HepG2 (cell line): ENCODE results near the gene ZNF578. TPM values are rescaled to one million over a fixed set of nuclear protein-coding genes. Genes with fewer than 3 reads are reported as not detected.
"Not testable (repeated sequence)": the region's sequence is repeated elsewhere in the genome, so short reads cannot be mapped to it uniquely, and the experiment has no call there.

Source experiments
- ATAC-seq: fragments of 200-7000 bp; cut with Tn5 transposase; 3 replicates; pipeline ENCODE4 v1.9.1; 2020; ENCODE audit warnings: mild to moderate bottlenecking, moderate library complexity
- BruUV-seq: library from RNA; stranded (reverse); fragments of 400-500 nt; replicated peaks from 2 replicates; lab custom pipeline; 2021; lab: Mats Ljungman, UMichigan
- CTCF ChIA-PET: fragments of 300-600 bp; formaldehyde crosslinking; extraction: SDS; loops from one replicate; lab custom pipeline; 2021; ENCODE audit warnings: low total read pairs, inconsistent platforms, low intra/inter-chr PET ratio; lab: Yijun Ruan, JAX
- POLR2A ChIA-PET: fragments of 350-600 bp; sonication (Branson Sonifier 250); formaldehyde crosslinking; loops from one replicate; lab custom pipeline; 2020; ENCODE audit warnings: antibody characterized with exemption, inconsistent platforms; lab: Yijun Ruan, JAX
- DNase-seq: peaks from one replicate; pipeline ENCODE4 v3.0.0-alpha.2; 2015; ENCODE audit warnings: low spot score
- FAIRE-seq: peaks from 3 replicates; lab custom pipeline; 2011; peaks lifted over from hg19 to GRCh38; lab: Jason Lieb, UNC
- H2AFZ ChIP-seq: one replicate; pipeline ENCODE4 v1.6.1; 2011; ENCODE audit warnings: low read length, inconsistent platforms
- H3K27ac ChIP-seq: fragments of 300-600 bp; 3 replicates; pipeline ENCODE4 v1.8.0; 2011; ENCODE audit warnings: mixed run types, mild to moderate bottlenecking, mixed read lengths, low read length, inconsistent platforms; ENCODE audit not compliant: insufficient read depth; ENCODE audit errors: extremely low read length
- H3K27me3 ChIP-seq, 2 experiments: fragments of 200-600 bp in 1 of 2; 2 replicates in 1 of 2; 3 replicates in 1 of 2; pipeline versions ENCODE4 v1.6.0 to v1.8.0; 2011; ENCODE audit warnings: low read length in 2 of 2, mild to moderate bottlenecking in 2 of 2, moderate library complexity in 2 of 2, inconsistent platforms in 1 of 2; ENCODE audit not compliant: insufficient read depth in 2 of 2, control insufficient read depth in 1 of 2
- H3K36me3 ChIP-seq, 2 experiments: fragments of 200-600 bp in 1 of 2; replicated peaks in 1 of 2; 2 replicates in 1 of 2; 3 replicates in 1 of 2; pipeline versions ENCODE4 v1.5.1 to v1.8.0; 2011; ENCODE audit warnings: low read length in 2 of 2, inconsistent platforms in 1 of 2; ENCODE audit not compliant: insufficient read depth in 2 of 2, control insufficient read depth in 1 of 2
- H3K4me1 ChIP-seq: 2 replicates; pipeline ENCODE4 v1.5.1; 2012; ENCODE audit warnings: low read length, inconsistent platforms; ENCODE audit not compliant: insufficient read depth
- H3K4me2 ChIP-seq: 2 replicates; pipeline ENCODE4 v1.6.0; 2011; ENCODE audit warnings: low read depth, low read length, inconsistent platforms
- H3K4me3 ChIP-seq, 3 experiments: fragments of 200-600 bp in 1 of 3; sonication (generic), shearing (Covaris generic) in 1 of 3; replicated peaks in 1 of 3; 2 replicates each; pipeline ENCODE4 v1.5.1; 2011 to 2016; ENCODE audit warnings: low read length in 3 of 3, inconsistent platforms in 2 of 3, low read depth in 2 of 3, mild to moderate bottlenecking in 2 of 3, control low read depth in 1 of 3, mixed read lengths in 1 of 3; ENCODE audit not compliant: insufficient read depth in 1 of 3
- H3K79me2 ChIP-seq: one replicate; pipeline ENCODE4 v1.6.1; 2011; ENCODE audit warnings: low read length, inconsistent platforms; ENCODE audit not compliant: insufficient read depth
- H3K9ac ChIP-seq: 2 replicates; pipeline ENCODE4 v1.6.0; 2011; ENCODE audit warnings: mild to moderate bottlenecking, low read depth, low read length, inconsistent platforms; ENCODE audit not compliant: insufficient read depth
- H3K9me3 ChIP-seq: 2 replicates; pipeline ENCODE4 v1.5.1; 2012; ENCODE audit warnings: mild to moderate bottlenecking, low read length
- H4K20me1 ChIP-seq: 2 replicates; pipeline ENCODE4 v1.6.0; 2011; ENCODE audit warnings: inconsistent platforms, mild to moderate bottlenecking, low read length, moderate library complexity; ENCODE audit not compliant: insufficient read depth
- IKZF5 ChIP-seq: IDR thresholded peaks from 2 replicates; pipeline ENCODE4 v1.6.1; 2018; ENCODE audit warnings: missing genetic modification reagents, mild to moderate bottlenecking, missing compliant biosample characterization
- MED8 ChIP-seq: sonication (generic); formaldehyde crosslinking; IDR thresholded peaks from 2 replicates; pipeline ENCODE4 v1.8.1; 2023; ENCODE audit warnings: mild to moderate bottlenecking, missing genetic modification reagents; ENCODE audit not compliant: insufficient replicate concordance
- ZNF253 ChIP-seq: sonication (generic); formaldehyde crosslinking; IDR thresholded peaks from 2 replicates; pipeline ENCODE4 v1.8.0; 2022; ENCODE audit warnings: mild to moderate bottlenecking, missing genetic modification reagents, borderline replicate concordance
- ZNF841 ChIP-seq: sonication (generic); formaldehyde crosslinking; IDR thresholded peaks from 2 replicates; pipeline ENCODE4 v1.8.1; 2023; ENCODE audit warnings: missing genetic modification reagents, borderline replicate concordance
- WGBS: methylation state at CpG from one replicate; pipeline ENCODE4 v1.1.6; 2017; ENCODE audit warnings: low lambda C conversion rate; 5-methylcytosine and 5-hydroxymethylcytosine counted together
- in situ Hi-C: cut with HindIII; loops from 2 replicates; pipeline ENCODE4 v1.10.0; 2017; ENCODE audit warnings: low pct_unique_long_range_greater_than_20kb; ENCODE audit not compliant: extremely low pct_ligation_motif_present
- intact Hi-C: fragments of 100-400 bp; cut with micrococcal nuclease; formaldehyde crosslinking; loops from one replicate; pipeline ENCODE4 v1.10.0; 2022; ENCODE audit not compliant: unreplicated experiment
- polyA plus RNA-seq, 8 experiments: library from polyadenylated mRNA; depleted of rRNA in 3 of 8; stranded (reverse) in 7 of 8; unstranded in 1 of 8; fragments of >200 nt; fragmentation: Illumina TruSeq in 4 of 8; extraction: Trizol in 4 of 8; gene quantifications; 2 replicates each; pipeline versions ENCODE4 v1.2.1 to v1.2.3, GENCODE V29; 2011 to 2016; ENCODE audit warnings: low read depth in 4 of 8, missing spikeins in 1 of 8, mixed read lengths in 1 of 8; ENCODE audit not compliant: insufficient read depth in 1 of 8
- total RNA-seq, 5 experiments: library from RNA; depleted of rRNA; stranded (reverse); fragments of >200 nt; fragmentation: Illumina TruSeq; extraction: Trizol; gene quantifications; 2 replicates each; pipeline ENCODE4 v1.2.3, GENCODE V29; 2016; ENCODE audit warnings: low read depth in 1 of 5

The ZNF578 gene
- total and polyA plus RNA-seq, 2 of the 13 experiments (the other 11 are each of a cell fraction or from before 2014, with no cell fraction given) = not detected

DNA sequence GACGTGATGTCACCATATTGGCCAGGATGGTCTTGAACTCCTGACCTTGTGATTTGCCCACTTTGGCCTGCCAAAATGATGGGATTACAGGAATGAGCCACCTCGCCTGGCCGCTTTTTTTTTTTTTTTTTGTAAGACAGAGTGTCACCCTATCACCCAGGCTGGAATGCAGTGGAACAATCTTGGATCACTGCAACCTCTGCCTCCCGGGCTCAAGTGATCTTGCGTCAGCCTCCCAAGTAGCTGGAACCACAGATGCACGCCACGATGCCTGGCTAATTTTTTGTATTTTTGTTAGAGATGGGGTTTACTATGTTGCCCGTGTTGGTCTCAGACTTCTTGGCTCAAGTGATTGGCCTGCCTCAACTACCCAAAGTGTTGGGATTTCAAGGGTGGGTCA is 45.2 kb downstream of the ZNF578 start:
- DNase-seq (no peak), ATAC-seq (no peak), FAIRE-seq (no peak)
- H3K4me1 ChIP-seq = no peaks in the 10 kb centered on the region
- no peaks in the 10 kb centered on the region for H3K27me3 ChIP-seq
- H3K4me2 ChIP-seq = no peak overlapping the region
- intact Hi-C loops = no loop called here
- peaks cover 39% of the 10 kb centered on the region for H3K9me3 ChIP-seq
- BruUV-seq = no TSS peak
- POLR2A ChIA-PET = no interaction called here
- CTCF ChIA-PET = no interaction called here
- no peaks in the 10 kb centered on the region for H4K20me1 ChIP-seq
- WGBS = 42% methylated on average over 8 of the region's 8 CpGs
- H3K79me2 ChIP-seq = no peaks in the 10 kb centered on the region
- H3K36me3 ChIP-seq = no peaks in the 10 kb centered on the region
- no peak overlapping the region for H3K9ac ChIP-seq
- in situ Hi-C loops = no loop called here
- no peak for TF ChIP-seq MED8 (CRISPR knock-in tag)
- TF ChIP-seq ZNF253 (CRISPR knock-in tag) = no peak
- no peak for TF ChIP-seq ZNF841
- no peak for TF ChIP-seq IKZF5
- no peak overlapping the region for H3K27ac ChIP-seq
- no peak overlapping the region for H2AFZ ChIP-seq
- no peak overlapping the region for H3K4me3 ChIP-seq

- in situ Hi-C loops, intact Hi-C loops, CTCF ChIA-PET: not testable (repeated sequence)
Observed at GRCh38 chr19:52500474-52500873, 47.1 kb downstream of the ZNF578 start.

GRCh38 chr19:52500991-52501390 is 47.6 kb downstream of the ZNF578 start:
- H2AFZ ChIP-seq, H3K4me1 ChIP-seq, DNase-seq, intact Hi-C loops, H3K79me2 ChIP-seq, BruUV-seq, ATAC-seq, H3K27ac ChIP-seq, H3K4me2 ChIP-seq, FAIRE-seq, H3K4me3 ChIP-seq, H3K27me3 ChIP-seq, in situ Hi-C loops, H3K36me3 ChIP-seq, H3K9ac ChIP-seq, CTCF ChIA-PET, H4K20me1 ChIP-seq, POLR2A ChIA-PET: not testable (repeated sequence)
- H3K9me3 ChIP-seq = peaks cover 31% of the 10 kb centered on the region
- 18% methylated on average over 9 of the region's 12 CpGs for WGBS

More at GRCh38 chr19:52500474-52500873, 47.1 kb downstream of the ZNF578 start:
- peaks cover 34% of the 10 kb centered on the region for H3K9me3 ChIP-seq
- H4K20me1 ChIP-seq, H3K4me3 ChIP-seq, H3K36me3 ChIP-seq, H3K27me3 ChIP-seq, BruUV-seq, FAIRE-seq, H3K27ac ChIP-seq, ATAC-seq, H3K4me2 ChIP-seq, H3K4me1 ChIP-seq, POLR2A ChIA-PET, H3K79me2 ChIP-seq, H2AFZ ChIP-seq, DNase-seq, H3K9ac ChIP-seq: not testable (repeated sequence)
- 11% methylated on average over 3 of the region's 3 CpGs for WGBS
